Endothelial cell of umbilical vein (primary cell): Measurements from ENCODE around the gene XRCC1. TPM values are rescaled to one million over a fixed set of nuclear protein-coding genes. Genes with fewer than 3 reads are reported as not detected.

Source experiments
- BruUV-seq: library from RNA; stranded (reverse); fragments of 400-500 nt; replicated peaks from 2 replicates; lab custom pipeline; 2021; lab: Mats Ljungman, UMichigan
- CTCF ChIA-PET: fragments of 300-600, 350-600 bp; sonication (Branson Sonifier 250); formaldehyde crosslinking; loops from one replicate; lab custom pipeline; 2021; ENCODE audit warnings: antibody characterized with exemption, inconsistent platforms; lab: Charles Lee
- POLR2A ChIA-PET: fragments of 300-600, 350-600 bp; sonication (Branson Sonifier 250); formaldehyde crosslinking; loops from one replicate; lab custom pipeline; 2021; ENCODE audit warnings: antibody characterized with exemption, inconsistent platforms; lab: Charles Lee
- DNase-seq: peaks from one replicate; pipeline ENCODE4 v3.0.0-alpha.2; 2011; ENCODE audit warnings: low read depth, low spot score
- FAIRE-seq: peaks from 2 replicates; lab custom pipeline; 2011; peaks lifted over from hg19 to GRCh38; lab: Jason Lieb, UNC
- H2AFZ ChIP-seq: 2 replicates; pipeline ENCODE4 v1.6.0; 2012; ENCODE audit warnings: low read depth, low read length, control low read depth, inconsistent platforms
- H3K27ac ChIP-seq: 2 replicates; pipeline ENCODE4 v1.5.1; 2011; ENCODE audit warnings: low read depth, mild to moderate bottlenecking, control low read depth, low read length, moderate library complexity; ENCODE audit not compliant: insufficient read depth
- H3K27me3 ChIP-seq, 2 experiments: 2 replicates each; pipeline versions ENCODE4 v1.6.0 to v1.6.1; 2011; ENCODE audit warnings: low read length in 2 of 2, mixed read lengths in 1 of 2; ENCODE audit not compliant: control insufficient read depth in 2 of 2, insufficient read depth in 2 of 2
- H3K36me3 ChIP-seq, 2 experiments: 2 replicates in 1 of 2; 3 replicates in 1 of 2; pipeline ENCODE4 v1.5.1; 2011; ENCODE audit warnings: low read length in 2 of 2, mild to moderate bottlenecking in 1 of 2, moderate library complexity in 1 of 2; ENCODE audit not compliant: control insufficient read depth in 2 of 2, insufficient read depth in 2 of 2; ENCODE audit errors: extremely low read depth in 1 of 2
- H3K4me1 ChIP-seq: 3 replicates; pipeline ENCODE4 v1.5.1; 2011; ENCODE audit warnings: mild to moderate bottlenecking, low read length; ENCODE audit not compliant: control insufficient read depth, insufficient read depth; ENCODE audit errors: extremely low read depth
- H3K4me2 ChIP-seq: 2 replicates; pipeline ENCODE4 v1.6.1; 2011; ENCODE audit warnings: low read length, control low read depth, mixed read lengths; ENCODE audit not compliant: insufficient read depth
- H3K4me3 ChIP-seq, 3 experiments: fragments of 200-600 bp in 1 of 3; sonication (generic), shearing (Covaris generic) in 1 of 3; replicated peaks in 1 of 3; 2 replicates each; pipeline ENCODE4 v1.5.1; 2011 to 2016; ENCODE audit warnings: control low read depth in 3 of 3, low read length in 3 of 3, mild to moderate bottlenecking in 2 of 3, inconsistent platforms in 1 of 3, low read depth in 1 of 3, moderate library complexity in 1 of 3; ENCODE audit not compliant: insufficient read depth in 1 of 3
- H3K79me2 ChIP-seq: 2 replicates; pipeline ENCODE4 v1.6.0; 2012; ENCODE audit warnings: low read length, inconsistent platforms; ENCODE audit not compliant: control insufficient read depth, insufficient read depth
- H3K9ac ChIP-seq: replicated peaks from 2 replicates; pipeline ENCODE3; 2011; ENCODE audit warnings: low read length, control low read depth; ENCODE audit not compliant: insufficient read depth; ENCODE audit errors: extremely low read depth
- H3K9me1 ChIP-seq: replicated peaks from 3 replicates; pipeline ENCODE4 v1.6.0; 2011; ENCODE audit warnings: mild to moderate bottlenecking, low read length; ENCODE audit not compliant: control insufficient read depth, insufficient read depth; ENCODE audit errors: extremely low read depth
- H3K9me3 ChIP-seq: replicated peaks from 2 replicates; pipeline ENCODE4 v1.5.1; 2012; ENCODE audit warnings: low read length, inconsistent platforms; ENCODE audit not compliant: control insufficient read depth, insufficient read depth
- H4K20me1 ChIP-seq: replicated peaks from 2 replicates; pipeline ENCODE3; 2011; ENCODE audit warnings: mild to moderate bottlenecking, low read length; ENCODE audit not compliant: control insufficient read depth, insufficient read depth; ENCODE audit errors: extremely low read depth
- EZH2 ChIP-seq: IDR thresholded peaks from 2 replicates; pipeline ENCODE4 v1.6.1; 2012; ENCODE audit warnings: borderline replicate concordance, low read depth, mild to moderate bottlenecking, moderate library complexity, low read length, inconsistent platforms; ENCODE audit not compliant: severe bottlenecking
- FOS ChIP-seq: IDR thresholded peaks from 2 replicates; pipeline ENCODE4 v1.6.1; 2011; ENCODE audit warnings: mild to moderate bottlenecking, low read length, moderate library complexity, borderline replicate concordance; ENCODE audit not compliant: insufficient read depth
- GATA2 ChIP-seq: IDR thresholded peaks from 2 replicates; pipeline ENCODE4 v1.7.0; 2011; ENCODE audit warnings: low read depth, mild to moderate bottlenecking, moderate library complexity, mixed read lengths, low read length; ENCODE audit not compliant: insufficient read length, insufficient read depth
- JUN ChIP-seq: IDR thresholded peaks from 2 replicates; pipeline ENCODE4 v1.6.1; 2011; ENCODE audit warnings: borderline replicate concordance, low read depth; ENCODE audit not compliant: insufficient read length, insufficient read depth
- MYC ChIP-seq: IDR thresholded peaks from one replicate; pipeline ENCODE4 v1.6.1; 2011; ENCODE audit warnings: mild to moderate bottlenecking, low read depth, low read length
- POLR2A ChIP-seq: IDR thresholded peaks from 2 replicates; pipeline ENCODE4 v1.6.1; 2012; ENCODE audit warnings: low read depth, mild to moderate bottlenecking, control low read depth, low read length
- POLR2AphosphoS5 ChIP-seq: IDR thresholded peaks from 2 replicates; pipeline ENCODE4 v1.6.1; 2012; ENCODE audit warnings: low read depth, mild to moderate bottlenecking, control low read depth, low read length, moderate library complexity; ENCODE audit not compliant: insufficient read depth
- dilution Hi-C: fragments of 300-500 bp; cut with MboI; formaldehyde crosslinking; loops from one replicate; pipeline ENCODE4 v1.15.0; 2019; ENCODE audit warnings: low sequenced_read_pairs; ENCODE audit not compliant: extremely low pct_ligation_motif_present
- intact Hi-C: fragments of 100-400 bp; cut with micrococcal nuclease; formaldehyde crosslinking; loops from one replicate; pipeline ENCODE4 v1.10.0; 2022
- polyA plus RNA-seq, 4 experiments: library from polyadenylated mRNA; depleted of rRNA in 3 of 4; stranded (reverse) in 3 of 4; unstranded in 1 of 4; fragments of >200 nt; gene quantifications; 2 replicates each; pipeline versions ENCODE4 v1.2.1 to v1.2.3, GENCODE V29; 2011 to 2012; ENCODE audit warnings: missing spikeins in 1 of 4
- total RNA-seq: library from RNA; stranded (reverse); gene quantifications from 2 replicates; pipeline ENCODE4 v1.2.3, GENCODE V29; 2021
- TF ChIP-seq, protein P1 (sequence below): IDR thresholded peaks from 2 replicates; pipeline ENCODE4 v1.6.1; 2011; ENCODE audit not compliant: insufficient read depth, insufficient read length
- TF ChIP-seq, protein P2 (sequence below), 2 donors: IDR thresholded peaks; 1 replicate in 1 of 2; 2 replicates in 1 of 2; pipeline ENCODE4 v1.5.1; 2011; ENCODE audit warnings: low read length in 2 of 2, mild to moderate bottlenecking in 2 of 2, moderate library complexity in 2 of 2, control low read depth in 1 of 2, inconsistent platforms in 1 of 2, low read depth in 1 of 2; ENCODE audit not compliant: insufficient read depth in 1 of 2; ENCODE audit errors: extremely low read depth in 1 of 2

The XRCC1 gene
- total and polyA plus RNA-seq, 2 donors (not counting 3 experiments of a cell fraction or from before 2014, with no cell fraction given): 29.5 to 39.3 TPM

DNA sequence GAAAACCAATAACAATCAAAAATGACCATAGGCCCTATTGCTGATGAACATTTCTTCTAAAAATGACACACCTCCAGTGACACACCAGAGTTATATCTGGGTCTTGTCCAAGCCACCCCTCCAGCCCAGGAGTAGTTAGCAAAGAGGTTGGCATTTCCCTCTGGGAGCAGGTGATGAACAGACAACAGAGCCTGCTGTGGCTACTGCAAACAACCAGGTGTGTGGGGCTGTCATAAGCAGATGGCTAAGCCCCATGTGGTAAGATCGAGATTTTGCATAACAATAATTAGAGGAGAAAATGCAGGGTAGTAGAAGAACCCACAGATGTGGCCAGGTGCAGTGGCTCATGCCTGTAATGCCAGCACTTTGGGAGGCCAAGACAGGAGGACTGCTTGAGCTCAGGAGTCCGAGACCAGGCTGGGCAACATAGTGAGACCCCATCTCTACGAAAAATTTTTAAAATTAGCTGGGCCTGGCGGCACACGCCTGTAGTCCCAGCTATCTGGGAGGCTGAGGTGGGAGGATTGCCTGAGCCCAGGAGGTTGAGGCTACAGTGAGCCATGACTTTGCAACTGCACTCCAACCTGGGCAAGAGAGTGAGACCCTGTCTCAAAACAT lies 5.0 kb downstream of the XRCC1 start:
- ChIA-PET POLR2A (interaction anchor here (0.6 kb wide), 1 partner anchor 15 kb away, joined by 3 read pairs; no protein-coding TSS in a partner anchor), CTCF (interaction anchor here (0.6 to 1.9 kb wide), 3 partner anchors 24 to 39 kb away, joined by 3 to 6 read pairs (median 4); no protein-coding TSS in a partner anchor)
- intact Hi-C loops (no loop called here), dilution Hi-C loops (no loop called here)
- H3K9ac ChIP-seq: no peak overlapping the region
- no peak overlapping the region for H2AFZ ChIP-seq
- no peaks in the 10 kb centered on the region for H4K20me1 ChIP-seq
- H3K27me3 ChIP-seq: no peaks in the 10 kb centered on the region
- H3K4me2 ChIP-seq: no peak overlapping the region
- TF ChIP-seq, protein P1, sequence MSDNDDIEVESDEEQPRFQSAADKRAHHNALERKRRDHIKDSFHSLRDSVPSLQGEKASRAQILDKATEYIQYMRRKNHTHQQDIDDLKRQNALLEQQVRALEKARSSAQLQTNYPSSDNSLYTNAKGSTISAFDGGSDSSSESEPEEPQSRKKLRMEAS: no peak
- TF ChIP-seq MYC (no peak), JUN (no peak), GATA2 (no peak), POLR2AphosphoS5 (no peak), FOS (no peak), EZH2 (no peak), POLR2A (no peak)
- TF ChIP-seq, protein P2, sequence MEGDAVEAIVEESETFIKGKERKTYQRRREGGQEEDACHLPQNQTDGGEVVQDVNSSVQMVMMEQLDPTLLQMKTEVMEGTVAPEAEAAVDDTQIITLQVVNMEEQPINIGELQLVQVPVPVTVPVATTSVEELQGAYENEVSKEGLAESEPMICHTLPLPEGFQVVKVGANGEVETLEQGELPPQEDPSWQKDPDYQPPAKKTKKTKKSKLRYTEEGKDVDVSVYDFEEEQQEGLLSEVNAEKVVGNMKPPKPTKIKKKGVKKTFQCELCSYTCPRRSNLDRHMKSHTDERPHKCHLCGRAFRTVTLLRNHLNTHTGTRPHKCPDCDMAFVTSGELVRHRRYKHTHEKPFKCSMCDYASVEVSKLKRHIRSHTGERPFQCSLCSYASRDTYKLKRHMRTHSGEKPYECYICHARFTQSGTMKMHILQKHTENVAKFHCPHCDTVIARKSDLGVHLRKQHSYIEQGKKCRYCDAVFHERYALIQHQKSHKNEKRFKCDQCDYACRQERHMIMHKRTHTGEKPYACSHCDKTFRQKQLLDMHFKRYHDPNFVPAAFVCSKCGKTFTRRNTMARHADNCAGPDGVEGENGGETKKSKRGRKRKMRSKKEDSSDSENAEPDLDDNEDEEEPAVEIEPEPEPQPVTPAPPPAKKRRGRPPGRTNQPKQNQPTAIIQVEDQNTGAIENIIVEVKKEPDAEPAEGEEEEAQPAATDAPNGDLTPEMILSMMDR (IDR thresholded peaks at IDR 0.05; ENCODE audit: extremely low read depth in 1 of 2, insufficient read depth in 1 of 2, low read depth in 1 of 2, low read length in 2 of 2): no peak
- no peak overlapping the region for H3K27ac ChIP-seq
- no peak for DNase-seq
- peaks cover 7% of the 10 kb centered on the region for H3K4me1 ChIP-seq
- no peak for FAIRE-seq
- H3K36me3 ChIP-seq: no peaks in the 10 kb centered on the region
- no peaks in the 10 kb centered on the region for H3K9me1 ChIP-seq
- H3K4me3 ChIP-seq: no peak overlapping the region
- BruUV-seq: no TSS peak
- H3K79me2 ChIP-seq: no peaks in the 10 kb centered on the region
- no peaks in the 10 kb centered on the region for H3K9me3 ChIP-seq
